HL-60 (cell line): Measurements from ENCODE around the gene TTC34.
"Not testable (repeated sequence)": the region's sequence is repeated elsewhere in the genome, so short reads cannot be mapped to it uniquely, and the experiment has no call there.

Source experiments
- DNase-seq, 2 experiments: peaks; one replicate each; pipeline ENCODE4 v3.0.0-alpha.2; 2010 to 2020; ENCODE audit warnings: low read depth in 1 of 2, low spot score in 1 of 2
- H3K27ac ChIP-seq: fragments of 250-450 bp; sonication (Bioruptor Pico); replicated peaks from 2 replicates; pipeline ENCODE4 v1.5.1; 2020; ENCODE audit warnings: mild to moderate bottlenecking, moderate library complexity
- H3K27me3 ChIP-seq: fragments of 250-450 bp; sonication (Bioruptor Pico); 2 replicates; pipeline ENCODE4 v1.5.1; 2021; ENCODE audit warnings: mild to moderate bottlenecking, moderate library complexity; ENCODE audit not compliant: insufficient read depth, poor library complexity, severe bottlenecking
- H3K4me3 ChIP-seq: replicated peaks from 2 replicates; pipeline ENCODE4 v1.5.1; 2011; ENCODE audit warnings: mild to moderate bottlenecking, control low read depth, low read length; ENCODE audit not compliant: insufficient read depth
- CTCF ChIP-seq: IDR thresholded peaks from one replicate; pipeline ENCODE4 v1.5.1; 2011; ENCODE audit warnings: low read length, control low read depth, inconsistent platforms; ENCODE audit not compliant: insufficient read depth
- GABPA ChIP-seq: IDR thresholded peaks from 2 replicates; pipeline ENCODE4 v1.6.1; 2012; ENCODE audit warnings: low read depth
- POLR2AphosphoS5 ChIP-seq: IDR thresholded peaks from 2 replicates; pipeline ENCODE4 v1.6.1; 2012; ENCODE audit warnings: low read depth
- REST ChIP-seq: IDR thresholded peaks from 2 replicates; pipeline ENCODE4 v1.6.1; 2012; ENCODE audit warnings: low read depth; ENCODE audit not compliant: insufficient replicate concordance
- SPI1 ChIP-seq: IDR thresholded peaks from 2 replicates; pipeline ENCODE4 v1.6.1; 2012; ENCODE audit warnings: low read depth, mild to moderate bottlenecking, borderline replicate concordance

TTC34 gene

GRCh38 chr1:2781627-2782026, 19.9 kb downstream of the TTC34 start:
- no peak for DNase-seq
- Histone ChIP-seq H3K27ac (no peak overlapping the region), H3K4me3 (no peak overlapping the region), H3K27me3 (no peaks in the 10 kb centered on the region)
- TF ChIP-seq SPI1 (no peak), CTCF (no peak), GABPA (no peak), REST (no peak), POLR2AphosphoS5 (no peak)

- no peaks in the 10 kb centered on the region for H3K27me3 ChIP-seq
- no peak for DNase-seq
- no peak for TF ChIP-seq REST
- no peak for TF ChIP-seq POLR2AphosphoS5
- no peak for TF ChIP-seq GABPA
- no peak for TF ChIP-seq CTCF
- TF ChIP-seq SPI1, result no peak
- H3K4me3 ChIP-seq, result no peak overlapping the region
- H3K27ac ChIP-seq, result no peak overlapping the region
Measured at GRCh38 chr1:2778220-2778592, 23.3 kb downstream of the TTC34 start.

- Histone ChIP-seq H3K27ac (no peak overlapping the region), H3K4me3 (no peak overlapping the region), H3K27me3 (no peaks in the 10 kb centered on the region)
- TF ChIP-seq POLR2AphosphoS5 (no peak), GABPA (no peak), SPI1 (no peak), REST (no peak), CTCF (no peak)
- no peak for DNase-seq
Measured at GRCh38 chr1:2777424-2778219, 23.9 kb downstream of the TTC34 start.

- not testable (repeated sequence) for DNase-seq
Measured at GRCh38 chr1:2775333-2775732, 26.2 kb downstream of the TTC34 start.

GRCh38 chr1:2768052-2768451, 33.4 kb downstream of the TTC34 start:
- not testable (repeated sequence) for DNase-seq, H3K4me3 ChIP-seq, H3K27me3 ChIP-seq, H3K27ac ChIP-seq

More at GRCh38 chr1:2775333-2775732, 26.2 kb downstream of the TTC34 start:
- H3K27me3 ChIP-seq, H3K27ac ChIP-seq, H3K4me3 ChIP-seq: not testable (repeated sequence)

- H3K27me3 ChIP-seq, H3K4me3 ChIP-seq, DNase-seq, H3K27ac ChIP-seq: not testable (repeated sequence)
Measured at GRCh38 chr1:2759433-2759832, 42.1 kb downstream of the TTC34 start.
